Stimulated activated CD8-positive, alpha-beta memory T cell treated with anti-CD3 and anti-CD28 coated beads, Interleukin-2, amount 100 ng/mL, for 1 hour (primary cell): ENCODE data around the gene DNAH9.

ENCODE experiments used
- DNase-seq, 2 donors: peaks; one replicate each; pipeline ENCODE4 v3.0.0-alpha.2; 2020; ENCODE audit warnings: low read depth in 2 of 2

DNAH9 gene

DNA sequence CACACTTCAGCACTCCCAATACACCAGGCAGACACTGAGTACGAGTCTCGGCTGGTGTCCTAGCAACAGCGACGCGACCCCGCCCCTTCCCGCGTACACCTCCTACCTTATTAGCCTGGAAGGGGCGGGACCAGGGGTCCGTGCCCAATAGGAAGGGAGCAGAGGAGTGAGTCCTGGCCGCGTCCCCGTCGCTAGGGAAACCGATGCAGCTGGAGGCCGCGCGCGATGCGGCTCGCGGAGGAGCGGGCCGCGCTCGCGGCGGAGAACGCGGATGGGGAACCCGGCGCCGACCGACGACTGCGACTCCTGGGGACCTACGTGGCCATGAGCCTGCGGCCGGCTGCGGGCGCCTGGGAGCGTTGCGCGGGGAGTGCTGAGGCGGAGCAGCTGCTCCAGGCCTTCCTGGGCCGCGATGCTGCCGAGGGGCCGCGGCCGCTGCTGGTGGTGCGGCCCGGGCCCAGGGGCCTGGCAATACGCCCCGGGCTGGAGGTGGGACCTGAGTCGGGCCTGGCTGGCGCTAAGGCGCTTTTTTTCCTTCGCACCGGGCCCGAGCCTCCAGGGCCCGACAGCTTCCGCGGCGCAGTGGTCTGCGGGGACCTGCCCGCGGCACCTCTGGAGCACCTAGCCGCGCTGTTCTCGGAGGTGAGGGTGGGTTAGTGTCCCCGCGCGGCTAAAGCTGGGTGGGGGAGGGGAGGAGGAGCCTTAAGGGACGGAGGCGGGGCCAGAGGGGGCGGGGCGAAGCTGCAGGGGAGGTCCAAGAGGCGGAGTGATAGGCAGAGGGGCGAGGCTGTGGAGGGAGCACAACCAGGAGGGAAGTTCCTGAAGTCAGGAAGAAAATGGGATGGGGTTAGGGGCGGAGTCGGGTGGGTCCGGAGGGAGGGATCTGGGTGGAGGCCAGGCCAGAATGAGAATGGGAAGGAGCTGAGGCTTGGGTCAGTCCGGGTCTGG is at the start of gene DNAH9:
Gene DNAH9, plus strand, starts transcription at position 197 of the 948 bp plus-strand sequence. Its CDS starts 29 bp downstream, at position 226.
- DNase-seq: no peak

GRCh38 chr17:11550431-11550830 is 47.8 kb upstream of the DNAH9 start:
- DNase-seq: no peak

DNA sequence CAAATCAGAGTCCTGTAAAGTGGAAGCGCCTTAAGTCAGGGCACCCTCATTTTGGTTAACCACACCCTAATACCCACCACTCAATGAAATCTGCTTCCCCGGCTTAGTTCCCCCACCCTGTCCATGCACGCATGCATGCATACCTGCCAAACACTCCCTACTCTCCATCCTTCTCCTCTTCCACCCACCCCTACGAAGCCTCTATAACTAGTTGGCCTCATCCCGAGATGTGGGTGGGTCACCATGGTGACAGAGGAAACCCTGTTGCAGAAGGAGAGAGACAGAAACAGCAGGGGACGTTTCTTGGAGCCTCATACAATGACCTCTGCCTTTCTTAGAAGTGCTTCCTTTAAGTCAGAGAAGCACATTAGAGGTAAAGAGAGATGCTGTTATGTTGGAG is 46.8 kb upstream of the DNAH9 start:
- DNase-seq: no peak

- no peak for DNase-seq
These were observed 45.1 kb upstream of the DNAH9 start for GRCh38 chr17:11553135-11553534.

GRCh38 chr17:11554042-11554441 is 44.2 kb upstream of the DNAH9 start:
- no peak for DNase-seq

DNA sequence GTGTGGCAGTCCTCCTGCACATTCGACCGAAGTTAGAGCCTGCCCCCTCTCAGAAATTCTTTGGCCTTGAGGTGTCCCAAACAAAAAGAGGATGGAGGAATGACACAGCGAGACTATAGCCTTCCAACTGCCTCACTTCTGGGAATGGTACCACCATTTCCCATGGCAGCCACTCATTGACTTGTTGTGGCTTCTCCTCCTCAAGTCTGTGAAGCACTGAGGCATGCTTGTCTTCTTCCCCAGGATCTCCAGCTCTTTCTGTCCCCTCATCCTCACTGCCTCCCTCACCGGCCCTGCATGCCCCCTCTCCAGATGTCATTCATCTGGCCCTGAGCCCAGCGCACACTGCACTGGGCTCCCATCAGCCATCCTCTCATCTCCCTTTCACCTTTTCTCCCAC is 43.7 kb upstream of the DNAH9 start:
- no peak for DNase-seq

GRCh38 chr17:11555530-11555929 is 42.7 kb upstream of the DNAH9 start:
- DNase-seq: no peak

GRCh38 chr17:11557727-11558452 is 40.4 kb upstream of the DNAH9 start:
- no peak for DNase-seq

DNA sequence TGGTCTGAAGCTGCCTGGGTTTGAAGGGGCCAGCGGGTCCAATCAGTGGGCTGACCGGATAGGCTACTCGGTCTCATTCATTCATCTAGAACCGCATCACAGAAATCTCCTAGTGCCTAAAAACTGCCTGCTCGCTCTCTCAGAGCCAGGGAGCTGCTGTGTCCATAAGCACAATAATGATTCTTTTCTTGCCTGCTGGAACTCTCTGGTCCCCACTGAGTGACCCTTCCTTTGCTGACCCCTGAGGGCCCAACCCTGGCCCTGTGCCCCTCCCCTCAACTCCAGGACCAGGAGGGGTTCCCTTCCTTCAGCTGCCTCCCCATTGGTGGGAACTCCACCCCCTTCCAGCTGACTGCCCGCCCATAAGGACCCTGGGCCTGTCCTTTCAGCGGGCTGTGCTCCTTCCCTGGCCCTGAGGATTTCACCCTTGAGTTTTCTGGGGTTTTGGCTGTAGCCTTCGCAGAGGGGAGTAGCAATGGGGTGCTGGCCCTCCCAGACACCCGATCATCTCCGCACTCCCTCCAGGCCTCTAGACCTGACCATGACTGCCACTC is 39.5 kb upstream of the DNAH9 start:
- DNase-seq: no peak

DNA sequence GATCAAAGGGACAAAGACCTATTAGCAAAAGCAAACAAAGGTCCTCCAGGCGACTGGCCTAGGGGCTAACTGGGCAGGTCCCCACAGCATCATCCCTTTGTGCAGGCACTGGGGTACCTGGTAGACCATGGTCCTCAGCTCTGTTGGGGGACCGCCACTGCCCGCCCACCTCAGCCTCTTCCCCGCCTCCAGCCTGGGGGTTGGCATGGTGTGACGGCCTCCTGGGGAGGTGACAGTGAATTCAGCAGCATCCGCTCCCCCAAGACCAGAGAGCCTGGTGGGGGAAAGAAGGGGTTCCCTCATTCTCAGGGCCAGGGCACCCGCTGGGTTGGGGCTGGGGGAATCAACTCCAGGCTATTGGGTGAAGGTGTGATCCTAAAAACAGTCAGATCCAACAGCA is 38.7 kb upstream of the DNAH9 start:
- no peak for DNase-seq

- no peak for DNase-seq
These were observed 37.0 kb upstream of the DNAH9 start for GRCh38 chr17:11561281-11561680.

DNA sequence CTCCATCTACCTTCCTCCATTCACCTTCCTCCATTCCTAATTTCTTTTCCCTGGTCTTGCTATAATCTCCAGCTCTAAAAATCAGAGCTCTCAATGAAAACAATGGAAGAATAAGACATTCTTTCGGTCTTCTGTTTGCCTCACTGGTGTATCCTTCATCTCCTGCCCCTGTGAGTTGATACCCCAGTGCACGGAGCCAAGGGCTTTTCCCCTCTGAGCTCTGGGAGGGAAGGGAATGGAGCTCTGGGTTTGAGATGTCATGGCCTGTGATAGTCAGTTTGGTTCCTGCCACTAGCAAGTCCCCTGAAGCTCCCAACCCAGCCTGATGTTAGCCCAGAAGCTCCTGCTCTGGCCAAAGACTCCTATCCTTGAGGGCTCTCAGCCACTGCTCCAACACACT is 36.6 kb upstream of the DNAH9 start:
- DNase-seq: no peak

DNA sequence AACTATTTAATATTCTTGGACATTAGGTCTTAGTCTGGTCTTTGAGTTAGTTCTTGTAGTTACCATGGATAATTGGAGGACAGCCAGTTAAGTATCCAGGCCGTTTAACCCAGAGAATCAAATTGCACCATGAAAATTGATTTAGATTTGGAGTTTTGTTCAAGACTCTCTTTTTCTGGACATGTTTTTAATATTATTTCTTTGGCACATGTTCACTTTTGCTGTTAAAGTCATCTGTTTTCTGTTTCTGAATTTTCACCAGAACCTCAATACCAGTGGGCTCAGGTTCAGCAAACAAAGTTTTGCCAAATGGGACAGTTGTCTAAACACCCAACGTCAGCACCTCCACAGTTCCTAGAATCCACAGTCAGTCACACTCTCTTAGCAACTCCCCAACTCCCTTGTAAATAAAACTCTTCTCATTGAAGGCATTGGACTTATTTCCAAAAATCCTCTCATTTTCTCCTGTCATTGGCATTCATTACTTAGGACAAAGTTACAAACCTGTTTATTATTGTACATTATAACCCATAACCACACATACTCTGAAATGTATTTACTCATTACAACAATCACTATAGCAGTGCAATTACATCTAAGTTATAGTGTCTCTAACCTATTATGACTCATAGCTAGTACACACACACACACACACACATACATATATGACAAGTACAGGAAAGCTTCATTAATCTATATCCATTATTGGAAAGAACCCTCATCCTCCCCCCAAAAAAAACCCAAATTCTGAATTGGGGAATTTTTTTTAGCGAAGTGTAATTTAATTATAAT is 33.5 kb upstream of the DNAH9 start:
- DNase-seq: no peak

DNA sequence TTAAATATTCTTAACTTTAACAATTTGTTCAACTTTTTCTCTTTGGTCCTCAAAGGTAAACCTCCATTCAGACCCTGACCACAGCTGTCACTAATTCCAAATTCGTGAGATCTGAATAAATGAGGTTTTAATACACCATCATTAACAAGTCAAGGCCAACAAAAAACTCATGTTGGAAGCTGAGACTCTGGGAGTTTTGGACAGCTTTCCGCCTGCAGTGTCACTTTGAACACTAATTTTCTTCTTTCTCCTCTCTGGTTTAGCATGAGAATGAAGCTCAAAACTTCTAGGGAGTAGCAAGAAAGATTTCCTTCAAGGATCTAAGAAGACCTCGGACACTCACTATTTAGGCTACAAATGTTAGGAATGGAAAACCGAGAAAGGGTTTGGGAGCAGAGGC is 32.7 kb upstream of the DNAH9 start:
- no peak for DNase-seq

- no peak for DNase-seq
These were observed 19.3 kb upstream of the DNAH9 start for GRCh38 chr17:11578998-11579397.

DNA sequence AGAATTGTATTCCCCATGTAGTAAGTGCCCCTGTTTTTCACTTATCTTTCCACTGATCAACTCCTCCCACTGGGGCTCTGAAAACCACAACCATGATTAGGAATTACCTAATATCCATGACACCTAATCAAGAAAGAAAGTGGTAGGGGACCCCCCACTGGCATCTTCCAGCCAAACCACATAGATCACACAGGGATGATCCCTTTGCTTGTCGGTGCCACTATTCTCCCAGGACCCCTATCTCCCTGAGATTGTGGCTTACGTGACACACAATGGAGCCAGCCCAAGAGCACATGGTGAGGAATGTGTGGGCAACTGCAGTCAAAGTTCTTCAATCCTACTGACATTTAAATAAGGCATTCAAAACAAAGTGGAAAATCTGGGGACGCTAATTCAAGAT is 17.6 kb upstream of the DNAH9 start:
- DNase-seq: no peak

DNA sequence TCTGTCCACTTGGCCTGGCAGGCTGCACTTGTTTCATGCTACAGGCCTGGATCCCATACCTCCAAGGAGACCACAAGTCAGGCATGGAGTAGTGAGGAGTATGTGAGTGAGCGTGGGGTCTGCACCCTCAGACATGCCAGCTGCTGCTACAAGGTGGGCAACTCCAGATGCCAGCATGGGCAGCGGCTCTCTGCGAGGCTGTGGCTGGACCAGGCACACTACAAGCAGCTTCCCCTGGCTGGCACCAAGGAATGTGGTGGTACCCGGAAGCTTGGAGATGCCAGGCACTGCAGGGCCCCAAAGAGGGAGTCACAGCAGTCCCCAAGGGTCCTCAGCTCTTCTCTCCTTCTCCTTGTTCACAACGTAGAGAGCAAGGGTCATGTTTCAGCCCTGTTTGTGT is 16.1 kb upstream of the DNAH9 start:
- no peak for DNase-seq

DNA sequence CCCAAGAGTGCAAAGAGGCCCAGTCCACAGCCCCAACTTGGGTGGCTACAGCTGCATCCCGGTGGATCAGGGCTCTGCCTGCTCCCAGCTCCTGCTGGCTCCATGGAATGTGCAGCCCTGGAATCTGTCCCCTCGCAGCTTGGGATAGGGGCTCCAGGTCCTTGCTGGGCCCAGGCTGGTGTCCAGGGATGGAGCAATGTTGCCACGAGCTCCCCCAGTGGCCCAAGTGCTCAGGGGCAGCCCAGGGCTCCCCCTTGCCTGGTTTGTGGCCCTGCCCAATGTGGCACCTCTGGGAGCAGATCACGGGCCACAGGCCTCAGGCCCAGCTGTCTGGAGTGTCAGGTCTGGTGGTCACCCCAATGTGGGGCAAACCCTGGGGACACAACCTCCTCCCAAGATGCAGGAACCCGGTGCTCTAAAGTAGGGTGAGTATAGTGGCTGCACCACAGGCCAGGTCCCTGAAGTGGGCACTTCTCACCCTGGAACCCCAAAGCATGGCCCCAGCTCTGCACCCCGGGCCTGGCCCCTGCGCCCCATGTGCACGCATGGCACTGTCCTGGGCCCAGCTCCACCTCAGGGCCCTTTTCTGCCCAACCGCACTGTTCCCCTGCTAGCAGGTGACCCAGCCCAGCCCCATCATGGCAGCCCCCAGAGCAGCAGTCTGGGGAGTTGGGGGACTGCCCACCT is 14.8 kb upstream of the DNAH9 start:
- DNase-seq: no peak

DNA sequence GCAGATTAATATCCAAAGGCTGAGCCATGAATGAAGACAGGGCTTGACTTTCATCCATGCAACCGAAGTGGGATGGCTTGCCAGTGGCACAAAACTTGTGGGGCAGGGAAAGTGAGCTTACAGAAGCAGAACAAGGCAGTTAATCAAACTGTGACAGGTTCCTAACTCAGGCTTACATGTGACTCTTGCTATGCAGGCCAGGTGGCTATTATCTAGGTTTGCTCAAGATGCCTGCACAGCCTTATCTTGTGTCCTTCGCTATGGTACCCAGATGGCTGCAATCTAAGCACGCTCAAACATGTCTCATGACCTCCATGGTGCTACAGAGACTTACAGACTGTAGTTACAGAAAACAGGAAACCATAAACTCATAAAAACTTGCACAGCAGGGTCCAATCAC is 8.6 kb upstream of the DNAH9 start:
- no peak for DNase-seq

DNA sequence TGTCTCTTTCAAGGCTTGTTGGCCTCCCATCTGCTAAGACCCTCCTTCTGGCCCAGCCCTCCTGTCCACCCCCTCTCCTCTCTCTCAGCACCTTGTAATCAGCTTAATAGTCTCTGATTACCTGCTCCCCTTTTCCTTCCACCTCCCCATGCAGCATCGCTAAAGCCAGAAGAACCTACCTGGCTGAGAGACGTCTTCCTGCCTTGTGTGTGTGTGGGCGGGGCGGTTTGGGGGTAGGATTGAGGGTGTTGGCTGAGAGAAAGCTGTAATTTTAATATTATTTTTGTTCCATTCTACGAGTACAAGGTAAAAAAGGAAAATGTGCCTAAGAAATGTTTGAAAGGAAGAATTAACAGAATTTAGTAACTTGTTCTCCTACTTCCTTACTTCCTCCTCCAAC is 3.4 kb downstream of the DNAH9 start:
- no peak for DNase-seq

- DNase-seq: no peak
These were observed 10.1 kb downstream of the DNAH9 start for GRCh38 chr17:11608396-11608795.
